CD4-positive, alpha-beta T cell treated with Interleukin-17A for 4 hours (primary cell): ENCODE data around the gene ABCA4.
"Not testable (repeated sequence)": the region's sequence is repeated elsewhere in the genome, so short reads cannot be mapped to it uniquely, and the experiment has no call there.

ENCODE experiments used
- DNase-seq: peaks from one replicate; pipeline ENCODE4 v3.0.0-alpha.2; 2020; ENCODE audit warnings: mixed read lengths

Gene ABCA4

DNA sequence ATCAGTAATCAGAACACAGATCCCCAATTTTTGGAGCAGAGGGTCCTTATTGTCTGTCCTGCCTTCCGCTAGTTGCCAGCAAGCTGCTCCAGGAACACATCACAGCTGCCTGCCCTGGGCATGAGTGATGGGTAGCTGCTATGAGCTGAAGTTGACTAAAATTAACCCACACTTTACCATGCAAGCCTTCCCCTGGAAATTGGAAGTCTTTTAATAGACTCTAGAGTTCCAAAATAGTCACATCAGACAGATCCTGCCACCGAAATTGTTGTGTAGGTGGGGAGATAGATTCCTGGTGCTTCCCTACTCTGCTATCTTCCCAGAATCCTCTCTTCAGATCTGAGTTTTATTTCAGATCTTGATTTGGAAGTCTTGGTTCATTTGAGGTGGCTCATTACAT is 148.6 kb downstream of the ABCA4 start:
- DNase-seq: no peak

DNA sequence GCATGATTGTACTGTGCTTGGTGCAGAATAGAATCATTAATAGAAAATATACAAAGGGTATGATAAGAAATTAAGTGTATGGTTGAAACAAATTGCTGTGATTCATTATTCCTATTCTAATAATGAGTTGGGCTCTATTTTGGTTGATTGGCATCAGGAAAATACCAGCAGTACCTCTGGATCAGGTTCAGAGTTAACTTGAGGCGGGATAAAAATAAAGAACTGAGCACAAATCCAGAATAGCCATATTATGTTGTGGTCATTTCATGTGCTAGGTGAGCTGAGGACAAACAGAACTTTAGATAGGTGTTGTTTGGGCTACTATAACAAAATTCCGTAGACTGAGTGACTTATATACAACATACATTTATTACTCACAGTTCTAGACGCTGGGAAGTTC is 151.1 kb downstream of the ABCA4 start:
- no peak for DNase-seq

DNA sequence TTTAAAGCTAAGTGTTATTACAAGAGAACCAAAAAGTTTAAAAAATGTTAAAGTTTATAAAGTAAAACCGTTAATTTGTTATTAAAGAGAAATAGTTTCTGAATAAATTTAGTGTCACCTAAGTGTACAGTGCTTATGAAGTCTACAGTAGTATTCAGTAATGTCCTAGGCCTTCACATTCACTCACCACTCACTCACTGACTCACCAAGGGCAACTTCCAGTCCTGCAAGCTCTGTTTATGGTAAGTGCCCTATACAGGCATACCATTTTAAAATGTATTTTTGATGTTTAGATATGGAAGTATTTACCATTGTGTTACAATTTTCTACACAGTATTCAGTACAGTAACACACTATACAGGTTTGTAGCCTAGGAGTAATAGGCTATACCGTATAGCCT is 151.6 kb downstream of the ABCA4 start:
- no peak for DNase-seq

DNA sequence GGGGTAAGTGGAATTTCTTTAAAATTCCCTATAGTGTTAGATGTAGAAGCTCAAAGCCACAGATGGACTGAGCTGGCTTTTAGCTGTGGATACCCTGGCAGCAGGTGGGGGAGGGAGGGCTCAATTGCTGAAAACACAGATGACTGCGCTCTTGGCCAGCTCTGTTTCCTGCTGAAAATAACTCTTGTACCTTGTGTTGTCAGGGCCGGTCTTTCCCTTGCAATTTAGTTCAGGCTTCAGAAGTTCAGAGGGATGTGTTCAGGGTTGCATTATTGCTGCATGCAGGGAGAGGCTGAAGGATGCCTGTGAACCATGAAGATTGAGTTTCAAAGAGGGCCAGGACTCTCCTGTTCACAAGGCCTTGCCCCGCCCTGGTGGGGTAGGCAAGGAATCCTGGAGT is 153.6 kb downstream of the ABCA4 start:
- DNase-seq: no peak

DNA sequence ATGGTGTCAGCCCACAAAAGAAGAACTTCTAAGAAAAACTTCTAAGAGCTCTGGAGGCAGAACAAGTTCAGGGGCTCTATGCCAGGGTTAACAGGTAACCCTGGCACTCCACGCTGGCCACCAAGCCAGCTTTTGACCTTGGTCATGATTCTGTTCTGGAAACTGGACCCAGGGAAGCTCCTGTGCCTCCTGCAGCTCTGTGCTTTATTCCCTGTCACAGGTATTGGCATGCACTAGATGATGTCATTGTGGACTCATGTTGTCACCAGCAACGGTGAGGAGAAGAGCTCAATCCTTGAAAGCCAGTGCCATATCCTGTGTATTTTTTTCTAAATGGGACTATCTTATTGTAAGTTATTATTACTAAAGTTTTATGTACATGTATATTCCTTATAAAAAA is 155.1 kb downstream of the ABCA4 start:
- DNase-seq: no peak

DNA sequence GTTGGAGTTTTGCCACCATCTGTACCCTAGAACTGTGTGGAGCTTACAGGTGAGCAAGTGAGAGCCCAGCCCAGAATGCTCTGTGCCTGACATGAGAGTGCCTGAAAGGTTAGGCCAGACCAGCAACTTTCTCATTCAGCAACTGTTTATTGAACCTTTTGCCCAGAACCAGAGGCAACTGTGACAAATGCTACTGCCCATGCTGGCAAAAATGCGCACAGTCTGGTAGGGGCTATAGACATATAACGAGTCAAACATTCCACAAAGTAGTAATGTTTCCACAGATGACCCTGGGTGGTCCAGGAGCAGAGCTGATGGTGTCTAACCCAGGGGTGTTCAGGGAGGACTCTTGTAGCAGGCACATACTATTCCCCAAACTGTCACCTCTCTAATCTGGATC is 155.7 kb downstream of the ABCA4 start:
- no peak for DNase-seq

DNA sequence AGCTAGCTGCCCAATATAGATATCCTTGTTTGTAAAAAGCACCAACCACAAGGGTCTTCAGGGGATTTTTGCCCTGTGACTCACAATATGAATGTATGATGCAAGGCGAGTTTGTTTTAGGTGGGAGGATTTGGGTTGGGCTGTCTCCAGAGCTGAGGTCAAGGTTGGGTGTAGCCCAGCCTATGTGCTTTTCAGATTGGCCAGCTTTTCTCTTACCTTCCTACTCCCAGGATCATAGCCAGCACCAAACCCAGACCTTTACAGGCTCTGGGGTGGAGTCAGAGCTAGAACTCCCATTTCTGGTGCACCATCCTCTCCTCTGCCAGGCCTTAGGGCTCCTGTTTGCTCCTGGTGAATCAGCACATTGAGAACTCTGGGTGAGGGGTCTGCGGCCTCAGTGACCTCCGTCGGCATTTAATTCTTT is 156.2 kb downstream of the ABCA4 start:
- DNase-seq: no peak

- no peak for DNase-seq
These were observed 156.7 kb downstream of the ABCA4 start for GRCh38 chr1:93964096-93964776.

GRCh38 chr1:93963585-93963984 is 157.4 kb downstream of the ABCA4 start:
- DNase-seq: no peak

DNA sequence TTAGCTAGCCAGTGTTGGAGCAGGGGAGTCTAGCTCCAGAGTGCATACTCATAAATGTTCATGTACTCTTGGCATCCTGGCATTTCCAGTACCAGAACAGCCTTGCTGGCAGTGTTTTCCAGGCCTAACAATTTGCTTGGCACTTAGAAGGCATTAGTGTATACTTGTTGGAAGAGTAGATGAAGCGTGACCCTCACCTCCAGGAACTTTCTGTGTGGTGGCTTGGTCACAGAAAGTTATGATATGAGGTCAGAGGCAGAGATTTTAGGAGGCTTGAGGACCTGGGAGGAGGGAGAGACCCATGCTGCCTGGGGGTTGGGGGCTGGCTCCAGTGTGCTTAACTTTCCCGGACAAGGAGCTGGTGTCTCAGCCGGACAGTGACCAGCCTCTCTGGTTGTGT is 159.0 kb downstream of the ABCA4 start:
- no peak for DNase-seq

- no peak for DNase-seq
These were observed 159.5 kb downstream of the ABCA4 start for GRCh38 chr1:93961443-93961842.

DNA sequence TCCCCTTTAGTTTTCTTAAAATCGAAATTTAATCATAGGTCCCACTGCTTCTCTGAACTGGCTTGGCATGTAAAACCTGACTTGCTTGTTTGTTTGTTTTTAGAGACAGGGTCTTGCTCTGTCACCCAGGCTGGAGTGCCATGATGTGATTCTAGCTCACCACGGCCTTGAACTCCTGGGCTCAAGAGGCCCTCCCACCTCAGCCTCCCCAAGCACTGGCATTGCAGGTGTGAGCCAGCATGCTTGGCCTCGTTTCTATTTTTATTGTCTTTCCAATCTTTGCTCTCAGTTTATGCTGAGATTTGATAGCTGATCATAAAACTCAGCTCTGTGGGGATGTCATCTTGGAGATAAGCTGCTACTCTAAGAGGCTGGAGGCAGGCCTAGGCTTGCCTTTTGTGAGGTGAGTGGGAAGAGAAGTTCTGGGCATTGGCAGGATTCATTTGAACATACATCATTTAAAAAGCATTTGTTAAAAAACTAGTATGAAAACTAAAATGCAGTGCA is 160.3 kb downstream of the ABCA4 start:
- DNase-seq: no peak

DNA sequence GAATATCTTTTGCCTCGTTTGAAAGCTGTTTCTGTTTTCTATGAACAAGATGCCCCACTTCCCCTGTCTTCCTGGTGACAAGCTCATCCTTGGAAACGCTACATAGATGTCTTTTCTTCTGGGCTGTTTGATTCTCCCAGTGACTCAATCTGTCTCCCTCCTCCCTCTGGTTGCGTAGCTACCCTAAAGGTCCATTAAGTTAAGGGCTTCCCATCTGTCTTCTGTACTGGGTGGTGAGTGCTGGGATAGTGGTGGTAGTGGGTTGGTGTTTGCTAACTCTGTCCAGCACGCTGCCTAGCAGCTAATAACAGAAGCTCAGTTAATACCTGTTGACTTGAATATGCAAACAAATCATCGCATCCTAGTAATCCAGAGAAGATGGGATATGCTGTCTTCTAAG is 161.5 kb downstream of the ABCA4 start:
- DNase-seq: no peak

DNA sequence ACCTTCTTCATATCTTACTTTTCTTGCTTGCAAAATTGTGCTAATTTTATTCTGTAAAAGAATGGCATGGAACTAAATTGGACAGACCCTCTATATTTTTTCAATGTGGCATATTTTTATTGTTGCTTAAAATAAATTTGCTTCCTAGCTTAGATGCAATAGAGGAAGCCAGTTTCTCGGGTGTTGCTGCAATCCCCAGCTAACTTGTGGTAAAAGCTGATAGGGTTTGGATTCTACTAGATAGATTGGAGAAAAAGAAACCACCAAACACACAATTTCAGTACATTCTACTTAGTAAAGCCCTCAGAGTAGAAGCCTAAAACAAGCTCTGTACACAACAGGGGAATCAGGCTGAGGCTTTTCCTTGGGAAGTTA is 162.2 kb downstream of the ABCA4 start:
- no peak for DNase-seq

GRCh38 chr1:93958032-93958725 is 162.8 kb downstream of the ABCA4 start:
- no peak for DNase-seq

GRCh38 chr1:93955765-93956164 is 165.2 kb downstream of the ABCA4 start:
- DNase-seq: no peak

DNA sequence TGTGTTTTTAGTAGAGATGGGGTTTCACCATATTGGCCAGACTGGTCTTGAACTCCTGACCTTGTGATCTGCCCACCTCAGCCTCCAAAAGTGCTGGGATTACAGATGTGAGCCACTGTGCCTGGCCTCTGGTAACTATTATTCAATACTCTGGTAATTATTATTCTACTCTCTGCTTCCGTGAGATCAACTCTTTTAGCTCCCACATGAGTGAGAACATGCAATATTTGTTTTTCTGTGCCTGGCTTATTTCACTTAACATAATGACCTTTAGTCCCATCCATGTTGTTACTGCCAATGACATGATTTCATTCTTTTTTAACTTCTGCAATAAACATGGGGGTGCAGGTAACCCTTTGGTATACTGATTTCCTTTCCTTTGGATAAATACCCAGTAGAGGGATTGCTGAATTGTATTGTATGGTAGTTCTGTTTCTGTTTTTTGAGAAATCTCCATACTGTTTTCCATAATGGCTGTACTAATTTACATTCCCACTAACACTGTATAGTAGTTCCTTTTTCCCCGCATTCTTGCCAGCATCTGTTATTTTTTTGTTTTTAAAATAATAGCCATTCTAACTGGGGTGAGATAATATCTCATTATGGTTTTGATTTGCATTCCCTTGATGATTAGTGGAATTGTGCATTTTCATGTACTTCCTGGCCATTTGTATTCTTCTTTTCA is 173.8 kb downstream of the ABCA4 start:
- DNase-seq: not testable (repeated sequence)
